HG03378 (cell line): ENCODE measurements around the gene CSGALNACT2.
"Not testable (repeated sequence)": the region's sequence is repeated elsewhere in the genome, so short reads cannot be mapped to it uniquely, and the experiment has no call there.

ENCODE experiments used
- ATAC-seq: cut with Tn5 transposase; IDR thresholded peaks from one replicate; pipeline ENCODE4 v1.9.1; 2021; ENCODE audit warnings: mild to moderate bottlenecking, moderate library complexity; ENCODE audit not compliant: unreplicated experiment

The CSGALNACT2 gene

DNA sequence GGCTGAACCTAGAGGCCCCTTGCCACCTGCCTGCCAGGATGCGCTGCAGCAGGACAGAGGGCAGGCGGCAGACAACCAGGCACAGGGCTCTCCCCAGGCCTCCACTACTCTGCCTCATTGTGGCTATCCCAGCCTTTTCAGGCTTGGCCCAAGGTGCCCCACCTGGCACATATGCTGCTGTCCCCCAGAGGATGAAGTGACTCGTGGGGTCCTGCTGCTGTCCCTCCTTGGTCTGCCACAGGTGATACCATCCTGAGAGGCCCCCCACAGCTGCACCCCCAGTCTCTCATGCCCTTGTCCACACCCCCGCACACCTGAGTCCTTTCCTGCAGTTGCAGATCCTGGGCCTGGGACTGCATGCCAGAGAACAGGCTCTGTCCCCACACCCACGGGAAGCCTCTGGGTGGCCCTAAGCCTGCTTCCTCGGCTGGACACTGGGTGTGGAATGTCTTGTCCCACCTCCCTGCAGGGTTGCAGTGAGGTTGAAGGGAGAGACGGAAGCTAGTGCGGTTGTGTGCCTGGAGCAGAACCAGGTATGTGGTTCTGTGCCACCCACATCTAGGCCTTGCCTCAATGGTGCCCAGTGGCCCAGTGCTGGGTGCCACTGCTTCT, 73.3 kb downstream of the CSGALNACT2 start:
- no peak for ATAC-seq

DNA sequence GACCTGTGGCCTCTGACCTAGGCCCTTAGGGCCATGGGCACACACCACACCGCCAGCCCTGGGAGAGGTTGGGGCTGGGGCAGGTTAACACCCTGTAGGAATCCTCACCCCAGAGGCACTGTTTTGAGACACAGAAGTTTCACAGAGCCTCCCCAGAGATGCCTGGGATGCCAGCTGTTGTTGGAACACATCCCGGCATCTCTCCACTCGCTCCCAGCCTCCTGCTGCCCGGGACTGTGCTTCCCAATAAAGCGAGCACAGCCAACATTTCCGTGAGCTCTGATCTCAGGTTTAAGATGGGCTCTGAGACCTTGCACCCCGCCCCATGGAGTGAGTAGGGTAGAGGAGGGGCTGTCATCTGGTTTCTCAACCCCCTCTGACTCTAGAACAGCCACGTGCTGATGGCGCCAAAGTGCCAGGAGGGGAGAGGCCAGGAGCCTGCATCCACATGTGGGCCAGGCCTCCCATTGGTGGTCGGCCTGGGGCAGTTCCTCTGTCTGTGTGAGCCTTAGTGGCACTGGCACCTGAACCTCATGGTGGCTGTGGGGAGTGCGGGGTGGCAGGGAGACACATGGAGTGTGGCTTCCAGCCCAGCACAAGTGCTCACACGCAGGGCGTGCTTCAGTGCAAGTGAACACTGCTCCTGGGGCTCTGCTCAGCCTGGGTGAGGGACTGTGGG, 73.9 kb downstream of the CSGALNACT2 start:
- no peak for ATAC-seq

DNA sequence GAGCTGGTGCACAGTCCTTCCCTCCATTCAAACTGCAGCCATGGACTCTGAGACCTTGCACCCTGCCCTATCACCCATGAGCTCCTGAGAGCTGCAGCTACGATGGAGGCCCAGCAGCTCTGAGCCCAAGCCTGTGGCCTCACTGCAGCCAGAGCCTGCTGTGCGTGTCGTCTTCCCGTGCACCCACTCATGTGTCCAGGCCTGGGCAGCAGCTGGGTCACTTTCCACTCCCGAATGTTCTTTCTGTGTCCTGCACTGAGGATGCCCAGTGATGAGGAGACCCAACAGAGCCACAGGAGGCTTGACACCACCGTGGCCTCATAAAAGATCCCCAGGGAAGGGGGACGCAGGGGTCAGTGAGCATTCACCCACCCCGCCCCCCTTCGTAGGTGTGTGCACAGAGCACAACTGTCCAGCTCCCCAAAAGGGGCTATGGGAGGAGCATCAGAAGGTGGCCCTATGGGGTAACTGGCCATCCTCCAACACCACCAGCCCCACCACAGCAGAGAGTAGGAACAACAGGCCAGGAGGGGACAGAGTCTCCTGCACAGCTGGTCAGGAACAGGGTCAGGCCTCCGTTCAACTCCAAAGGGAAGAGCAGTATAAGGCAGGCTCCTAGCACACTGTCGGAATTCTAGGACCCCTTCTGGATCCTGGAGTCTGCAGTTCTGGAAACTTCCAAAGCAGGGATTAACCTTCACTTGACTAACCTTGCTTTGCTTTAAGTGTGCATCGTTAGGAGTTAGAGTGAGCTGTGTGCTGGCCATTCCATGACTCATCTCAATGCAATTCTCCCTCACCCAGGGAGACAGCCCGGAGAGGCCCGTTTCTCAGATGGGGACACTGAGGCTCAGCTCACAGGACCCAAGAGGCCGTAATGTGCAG, 76.1 kb downstream of the CSGALNACT2 start:
- no peak for ATAC-seq

DNA sequence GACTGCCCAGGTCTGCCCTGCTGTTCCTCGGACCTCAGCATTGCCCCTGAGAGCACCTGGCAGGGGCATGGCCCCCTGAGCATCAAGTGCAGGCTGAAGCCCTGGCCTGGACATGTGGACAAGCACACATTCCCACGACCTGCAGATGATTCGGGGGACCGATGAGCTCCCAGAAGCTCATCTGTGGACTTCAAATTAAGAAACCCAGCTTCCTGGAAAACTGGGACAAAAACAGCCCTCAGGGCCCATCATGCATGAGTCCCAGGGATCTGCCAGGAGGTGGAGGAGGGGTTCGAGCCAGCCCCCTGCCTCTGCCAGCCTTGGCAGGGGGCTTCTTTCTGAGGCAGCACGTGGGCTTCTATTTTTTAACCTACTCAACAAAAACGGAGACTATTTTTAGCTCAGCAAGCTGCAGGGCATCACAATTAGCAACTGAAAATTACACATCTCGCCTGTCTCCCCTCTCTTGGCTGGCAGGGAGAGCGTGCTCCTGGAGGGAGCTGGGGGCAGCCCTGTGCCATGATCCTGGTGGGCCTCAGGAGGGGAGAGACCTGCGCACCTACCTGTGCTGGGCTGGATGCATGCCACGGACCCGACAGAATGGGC, 76.8 kb downstream of the CSGALNACT2 start:
- ATAC-seq: no peak

DNA sequence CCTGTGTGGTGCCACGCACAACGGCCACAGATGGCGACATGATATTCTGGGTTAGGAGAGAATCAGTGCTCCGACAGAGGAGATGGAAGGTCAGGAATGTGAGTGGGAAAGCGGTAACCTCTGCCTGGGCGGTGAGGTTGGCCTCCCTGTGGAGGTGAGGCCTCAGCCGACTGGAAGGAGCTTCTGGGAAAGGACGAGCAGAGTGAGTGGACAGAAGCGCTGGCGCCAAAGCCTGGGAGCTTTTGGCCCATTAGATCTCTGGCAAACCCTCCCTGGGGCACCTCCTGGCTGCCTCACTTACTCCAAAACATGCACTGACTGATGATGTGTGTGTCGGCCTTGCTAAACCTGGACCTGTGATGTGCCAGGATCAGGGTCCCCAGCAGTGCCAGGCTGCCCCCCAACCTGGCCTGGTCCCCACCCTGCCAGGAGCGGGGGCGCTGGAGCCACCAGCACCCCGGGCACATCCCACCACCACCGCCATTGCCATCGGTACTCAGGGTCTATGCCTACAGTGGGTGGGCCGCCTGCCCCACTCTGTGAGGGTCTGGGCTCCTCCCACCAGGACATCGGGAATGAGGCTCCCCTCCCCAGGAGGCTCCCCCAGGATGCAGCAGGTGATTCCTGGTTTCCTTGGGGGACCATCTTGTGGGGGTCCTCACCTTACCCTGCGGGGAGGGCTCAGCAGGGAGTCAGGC, 77.7 kb downstream of the CSGALNACT2 start:
- ATAC-seq: no peak

DNA sequence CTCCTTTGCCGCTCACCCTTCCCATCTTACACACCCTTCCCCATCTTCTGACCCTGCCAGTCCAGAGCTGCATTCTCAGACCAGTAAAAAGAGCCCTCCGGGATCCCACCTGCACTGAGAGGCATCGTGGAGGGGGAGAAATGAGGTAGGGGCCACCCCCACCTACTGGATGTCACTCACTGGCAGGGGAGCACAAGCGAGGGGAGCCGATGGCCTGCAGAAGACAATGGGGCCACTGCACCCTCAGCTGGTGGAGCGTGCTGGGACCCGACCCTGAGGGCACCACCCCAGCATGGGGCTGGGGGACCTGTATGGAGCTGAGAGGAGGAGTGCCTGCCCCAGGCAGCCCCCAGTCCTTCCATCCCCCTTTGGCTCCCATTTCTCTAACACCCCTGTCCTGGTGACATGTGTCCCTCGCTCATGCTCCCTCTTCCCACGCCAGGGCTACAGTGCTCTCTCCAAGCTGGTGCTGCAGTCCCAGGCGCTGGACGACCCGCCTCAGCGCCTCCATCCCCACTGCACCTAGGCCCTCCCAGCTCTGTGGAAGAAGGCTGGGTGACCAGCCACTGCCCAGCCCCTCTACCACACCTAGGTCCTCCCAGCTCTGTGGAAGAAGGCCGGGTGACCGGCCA, 78.8 kb downstream of the CSGALNACT2 start:
- no peak for ATAC-seq

DNA sequence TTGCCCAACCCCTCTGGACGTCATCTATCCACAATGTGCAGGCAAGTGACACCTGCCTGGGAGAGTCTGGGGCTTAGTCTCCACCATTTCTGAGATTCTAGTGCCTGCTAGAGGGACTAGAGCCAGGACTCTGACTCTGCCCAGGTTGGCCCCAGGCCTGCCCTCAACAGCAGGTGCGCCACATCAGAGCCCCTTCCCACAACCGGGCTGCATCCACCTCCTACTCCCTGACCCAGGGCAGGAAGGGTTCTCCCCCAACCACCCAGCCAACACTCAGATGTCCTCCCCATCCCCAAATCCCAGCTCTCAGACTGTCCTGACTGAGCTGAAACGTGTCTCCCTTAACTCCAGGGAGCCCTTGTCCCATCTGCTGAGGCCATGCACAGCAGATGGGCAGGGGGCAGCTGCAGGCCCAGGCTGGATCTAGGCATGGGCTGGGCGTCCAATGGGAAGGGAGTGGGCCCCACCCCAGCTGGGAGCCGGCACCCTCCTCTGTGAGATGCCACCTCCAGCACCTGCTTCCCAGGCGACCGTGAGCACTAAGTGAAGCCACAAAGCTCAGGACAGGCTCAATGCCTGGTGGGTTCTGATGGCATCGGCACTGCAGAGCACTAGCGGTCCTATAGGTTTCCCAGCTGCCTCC, 79.4 kb downstream of the CSGALNACT2 start:
- ATAC-seq: no peak

DNA sequence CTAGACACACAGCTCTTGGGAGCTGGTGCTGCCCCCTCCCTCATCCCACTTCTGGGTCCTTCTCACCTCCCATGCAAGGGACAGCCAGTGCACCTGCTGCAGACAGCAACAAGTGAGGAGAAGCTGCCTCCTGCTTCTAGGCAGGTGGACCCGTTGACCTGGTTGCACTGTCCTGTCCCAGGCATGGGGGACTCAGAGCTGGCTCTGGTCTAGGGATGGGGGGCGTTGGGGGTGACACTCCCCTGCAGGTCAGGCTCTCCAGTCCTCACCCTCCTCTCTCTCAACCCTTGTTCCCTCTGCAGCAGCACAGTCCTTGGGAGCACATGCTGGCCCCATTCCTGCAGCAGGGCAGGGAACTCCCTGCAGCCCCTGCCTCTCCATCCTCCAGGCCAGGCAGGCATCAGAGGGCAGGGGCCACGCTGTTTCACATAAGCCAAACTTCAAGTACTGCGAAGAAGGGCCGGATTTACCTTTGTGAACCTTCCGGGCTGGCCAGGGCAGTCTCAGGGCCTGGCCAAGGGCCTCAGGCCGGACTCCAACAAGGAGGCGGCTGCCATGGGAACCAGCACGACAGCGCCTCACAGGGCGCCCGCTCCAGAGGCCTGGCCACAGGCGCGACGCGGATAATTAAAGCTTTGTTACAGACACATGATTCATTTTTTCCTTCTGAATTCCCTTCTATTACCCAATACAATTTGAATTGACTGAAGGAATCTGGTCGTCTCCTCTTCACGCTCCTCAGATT, 80.1 kb downstream of the CSGALNACT2 start:
- no peak for ATAC-seq

DNA sequence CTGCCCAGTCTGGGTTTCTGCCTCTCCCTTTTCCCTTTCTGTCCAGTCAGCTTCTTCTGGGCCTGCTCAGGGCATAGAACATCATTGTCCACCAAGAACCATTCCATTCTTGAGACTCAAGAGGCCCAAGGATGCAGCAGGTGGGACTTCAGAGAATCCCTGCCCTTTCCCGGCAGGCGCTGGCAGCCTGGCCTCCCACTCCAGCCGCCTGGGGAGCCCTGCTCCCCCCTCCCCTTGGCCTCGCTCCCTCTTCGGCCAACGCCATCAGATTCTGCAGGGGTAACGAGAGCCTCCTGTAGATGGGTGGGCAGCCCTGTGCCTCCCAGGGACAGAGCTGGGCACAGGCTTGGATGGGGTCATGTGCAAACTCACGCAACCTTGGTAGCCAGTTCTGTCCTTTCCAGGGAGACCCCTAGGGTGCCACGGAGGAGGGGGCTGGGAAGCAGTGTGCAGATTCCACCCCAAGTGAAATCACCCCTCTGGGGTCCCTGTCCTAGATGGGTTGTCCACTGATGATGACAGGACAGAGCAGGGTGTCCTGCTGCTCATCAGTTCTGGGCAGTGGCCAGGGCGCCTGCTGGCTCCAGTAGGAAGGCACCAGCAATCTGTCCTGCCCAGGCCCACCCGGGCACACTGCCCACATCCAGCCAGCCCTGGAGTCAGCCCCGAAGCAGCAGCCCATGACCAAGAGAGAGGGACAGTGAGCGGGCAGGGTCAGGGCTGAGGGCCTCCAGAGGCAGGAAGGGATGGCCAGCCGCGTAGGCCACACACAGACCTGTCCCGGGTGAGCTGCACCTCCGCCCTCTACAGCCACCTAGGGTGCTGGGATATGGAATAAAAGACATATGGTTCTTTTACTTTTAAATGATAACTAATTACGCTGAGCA, 80.9 kb downstream of the CSGALNACT2 start:
- ATAC-seq: no peak

DNA sequence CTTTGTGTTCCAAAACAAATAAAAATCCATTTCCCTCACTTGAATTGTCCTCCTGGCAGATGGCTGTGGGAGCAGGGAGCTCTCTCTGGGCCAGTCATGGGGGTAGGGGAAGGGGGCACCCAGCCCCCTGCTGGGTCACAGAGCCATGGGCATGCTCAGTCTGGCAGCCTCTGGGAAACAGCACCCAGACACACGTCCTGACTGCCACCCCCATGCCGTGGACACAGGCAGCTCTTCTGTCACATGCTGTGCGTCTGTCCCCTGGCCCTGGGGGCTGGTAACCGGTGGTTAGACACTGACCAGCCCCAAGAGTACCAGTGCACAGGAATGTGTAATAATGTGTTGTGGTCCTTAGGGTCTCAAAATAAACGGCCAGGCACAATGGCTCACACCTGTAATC, 81.6 kb downstream of the CSGALNACT2 start:
- ATAC-seq: no peak

DNA sequence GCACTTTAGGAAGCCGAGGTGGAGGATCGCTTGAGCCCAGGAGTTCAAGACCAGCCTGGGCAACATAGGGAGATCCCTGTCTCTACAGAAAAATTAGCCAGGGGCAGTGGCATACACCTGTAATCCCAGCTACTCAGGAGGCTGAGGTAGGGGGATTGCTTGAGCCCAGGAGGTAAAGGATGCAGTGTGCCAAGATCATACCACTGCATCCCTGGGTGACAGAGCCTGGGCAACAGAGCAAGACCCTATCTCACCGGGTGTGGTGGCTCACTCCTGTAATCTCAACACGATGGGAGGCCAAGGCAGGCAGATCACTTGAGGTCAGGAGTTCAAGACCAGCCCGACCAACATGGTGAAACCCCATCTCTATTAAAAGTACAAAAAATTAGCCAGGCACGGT, 82.0 kb downstream of the CSGALNACT2 start:
- not testable (repeated sequence) for ATAC-seq

DNA sequence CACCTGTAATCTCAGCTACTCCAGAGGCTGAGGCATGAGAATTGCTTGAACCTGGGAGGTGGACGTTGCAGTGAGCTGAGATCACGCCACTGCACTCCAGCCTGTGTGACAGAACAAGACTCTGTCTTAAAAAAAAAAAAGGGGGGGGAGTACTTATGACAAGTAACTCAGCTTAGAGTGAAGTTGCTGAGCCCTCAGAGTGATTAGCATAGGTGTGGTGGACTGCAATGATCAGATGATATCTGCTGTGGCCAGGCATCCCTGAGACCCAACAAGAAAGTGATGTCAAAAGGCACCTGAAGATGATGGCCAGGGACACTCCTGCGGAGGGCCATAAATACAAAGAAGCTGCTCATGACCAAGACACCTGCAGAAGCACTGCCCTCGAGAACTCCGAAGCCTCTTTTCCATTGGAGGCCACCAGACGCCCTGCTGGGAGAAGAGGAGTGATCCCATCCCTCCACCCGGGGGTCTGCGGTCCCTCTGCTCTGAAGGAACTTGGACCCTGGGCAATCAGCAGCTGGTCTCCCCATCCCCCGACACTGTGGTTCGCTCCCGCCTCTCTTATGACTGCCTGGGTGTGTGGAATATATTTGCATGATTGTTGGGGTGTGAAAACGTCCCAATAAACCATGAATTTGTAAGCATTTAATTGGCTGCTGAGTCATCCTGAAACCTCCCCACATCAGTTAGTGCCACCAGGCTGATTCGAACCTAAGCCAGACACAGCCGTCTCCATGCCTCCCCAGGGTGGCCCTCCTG, 82.6 kb downstream of the CSGALNACT2 start:
- ATAC-seq: peak; percentile 73

DNA sequence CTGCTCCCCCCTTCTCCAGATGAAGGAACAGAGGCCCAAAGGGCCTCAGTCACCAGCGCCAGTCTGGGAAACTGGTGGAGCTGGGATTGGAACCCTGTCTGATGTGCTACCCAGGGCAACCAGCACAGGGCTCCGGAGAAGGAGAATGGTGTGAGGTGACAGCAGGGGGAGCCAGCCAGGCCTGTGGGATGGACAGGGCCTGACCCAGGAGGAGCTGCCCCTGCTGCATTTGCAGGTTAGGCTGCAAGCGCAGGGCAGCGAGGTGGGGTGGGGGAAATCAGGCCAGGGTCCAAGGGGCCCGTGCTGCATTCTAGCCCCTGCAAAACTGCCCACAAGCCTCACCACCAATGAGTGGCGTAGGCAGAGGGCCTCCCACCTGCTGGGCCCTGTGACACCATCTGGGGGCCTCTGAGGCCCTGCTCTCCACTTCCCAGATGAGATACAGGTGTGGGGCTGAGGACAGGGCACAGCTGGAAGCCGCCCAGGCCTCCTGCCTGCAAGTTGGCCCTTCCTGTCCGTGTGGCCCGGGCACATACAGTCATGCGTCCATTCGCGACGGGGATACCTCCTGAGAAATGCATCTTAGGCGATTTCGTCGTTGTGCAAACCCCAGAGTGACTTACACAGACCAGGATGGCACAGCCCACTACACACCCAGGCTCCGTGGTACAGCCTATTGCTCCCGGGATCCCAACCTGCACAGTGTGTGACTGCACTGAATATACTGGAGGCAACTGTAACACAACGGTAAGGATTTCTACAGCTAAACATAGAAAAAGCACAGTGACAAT, 83.4 kb downstream of the CSGALNACT2 start:
- ATAC-seq: peak; percentile 10

DNA sequence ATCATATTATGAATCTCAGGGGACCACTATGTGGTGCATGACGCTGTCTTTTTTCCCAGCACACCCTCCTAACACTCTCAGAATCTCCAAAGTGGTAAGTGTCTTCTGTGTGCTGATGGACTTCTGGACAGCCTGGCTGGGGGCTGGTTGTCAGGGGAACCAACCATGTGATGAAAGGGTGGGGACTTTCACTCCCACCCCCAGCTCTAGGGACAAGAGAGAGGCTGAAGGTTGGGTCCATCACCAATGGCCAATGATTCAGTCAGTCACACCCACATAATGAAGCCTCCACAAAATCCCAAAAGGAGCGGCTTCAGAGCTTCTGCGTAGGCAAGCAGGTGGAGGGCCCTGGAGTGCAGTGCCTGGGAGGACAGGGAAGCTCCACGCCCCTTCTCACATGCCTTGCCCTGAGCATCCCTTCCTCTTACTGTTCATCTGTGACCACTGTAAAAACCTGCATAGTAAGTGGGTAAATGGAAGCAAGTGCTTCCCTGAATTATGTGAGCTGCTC, 84.0 kb downstream of the CSGALNACT2 start:
- ATAC-seq: no peak

DNA sequence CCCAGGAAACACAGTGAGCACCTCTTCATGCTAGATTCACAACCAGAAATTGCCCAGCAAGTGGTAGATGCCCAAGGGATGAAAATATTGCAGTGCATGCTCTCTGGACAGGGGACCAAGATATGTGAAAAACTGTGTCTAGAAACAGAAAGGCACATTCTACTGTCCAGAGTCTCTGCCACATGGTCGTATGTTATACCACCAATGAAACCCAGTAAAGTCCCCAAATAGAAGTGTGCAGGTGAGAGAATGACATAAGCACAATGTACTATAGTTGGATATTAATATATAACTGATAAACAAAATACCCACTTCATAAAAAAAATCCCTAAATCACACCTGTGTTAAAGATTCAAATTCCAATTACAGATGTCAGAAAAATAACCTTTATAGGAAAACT, 84.8 kb downstream of the CSGALNACT2 start:
- peak; percentile 52 for ATAC-seq

DNA sequence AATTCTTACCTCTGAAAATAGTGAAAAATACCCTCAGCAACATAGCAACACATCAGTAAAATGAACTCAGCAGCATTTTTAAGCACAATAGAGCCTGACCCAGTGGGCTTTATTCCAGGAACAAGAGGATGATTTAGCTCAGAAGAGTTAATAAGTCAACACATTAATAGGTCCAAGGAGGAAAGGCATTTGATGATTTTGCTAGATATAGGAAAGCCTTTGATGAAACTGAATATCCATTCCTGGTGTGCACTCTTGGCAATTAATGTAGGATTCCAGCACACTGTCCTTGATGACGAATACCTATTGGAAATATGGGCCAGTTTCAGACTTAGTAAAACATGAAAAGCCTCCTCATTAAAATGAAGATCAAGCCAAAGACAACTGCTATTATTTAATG, 86.1 kb downstream of the CSGALNACT2 start:
- no peak for ATAC-seq
